GM23338 (cell line): ENCODE data around the gene ANKRD11. TPM values are rescaled to one million over a fixed set of nuclear protein-coding genes. Genes with fewer than 3 reads are reported as not detected.

ENCODE experiments used
- ATAC-seq: fragments of 200-7000 bp; cut with Tn5 transposase; 3 replicates; pipeline ENCODE4 v1.9.1; 2020
- DNase-seq: peaks from one replicate; pipeline ENCODE4 v3.0.0-alpha.2; 2015; ENCODE audit warnings: low spot score
- H2AFZ ChIP-seq: fragments of 200-600 bp; sonication (generic); 2 replicates; pipeline ENCODE4 v1.8.0; 2016; ENCODE audit warnings: antibody characterized with exemption, mild to moderate bottlenecking, moderate library complexity
- H3F3A ChIP-seq: fragments of 200-600 bp; sonication (generic); replicated peaks from 2 replicates; pipeline ENCODE4 v1.8.0; 2017; ENCODE audit warnings: antibody characterized with exemption, mixed run types, low read depth
- H3K27ac ChIP-seq: fragments of 200-600 bp; sonication (generic); 2 replicates; pipeline ENCODE4 v1.6.1; 2016; ENCODE audit warnings: low read depth
- H3K27me3 ChIP-seq: fragments of 200-600 bp; sonication (generic); 2 replicates; pipeline ENCODE4 v1.8.0; 2016; ENCODE audit warnings: mild to moderate bottlenecking, mixed run types, moderate library complexity; ENCODE audit not compliant: insufficient read depth
- H3K36me3 ChIP-seq: fragments of 200-600 bp; sonication (generic); 2 replicates; pipeline ENCODE4 v1.8.0; 2016; ENCODE audit warnings: mild to moderate bottlenecking; ENCODE audit not compliant: insufficient read depth
- H3K4me1 ChIP-seq: fragments of 200-600 bp; sonication (generic); 2 replicates; pipeline ENCODE4 v1.8.0; 2016; ENCODE audit warnings: mild to moderate bottlenecking, moderate library complexity; ENCODE audit not compliant: insufficient read depth
- H3K4me2 ChIP-seq: fragments of 200-600 bp; sonication (generic); 2 replicates; pipeline ENCODE4 v1.7.1; 2017; ENCODE audit warnings: mixed run types
- H3K4me3 ChIP-seq: fragments of 200-600 bp; sonication (generic); 2 replicates; pipeline ENCODE4 v1.6.1; 2016; ENCODE audit warnings: mixed run types
- H3K79me2 ChIP-seq: fragments of 200-600 bp; sonication (generic); replicated peaks from 2 replicates; pipeline ENCODE4 v1.8.0; 2017; ENCODE audit warnings: mild to moderate bottlenecking; ENCODE audit not compliant: insufficient read depth
- H3K9me2 ChIP-seq: fragments of 200-600 bp; sonication (generic); 2 replicates; pipeline ENCODE4 v1.8.0; 2017; ENCODE audit not compliant: insufficient read depth
- H4K20me1 ChIP-seq: fragments of 200-600 bp; sonication (generic); replicated peaks from 2 replicates; pipeline ENCODE4 v1.8.0; 2017; ENCODE audit warnings: mild to moderate bottlenecking; ENCODE audit not compliant: insufficient read depth
- H3K27ac Mint-ChIP-seq: 2 replicates; pipeline ENCODE4 v1.8.0; 2020; ENCODE audit warnings: inconsistent platforms, mild to moderate bottlenecking, moderate library complexity, mixed read lengths
- H3K27me3 Mint-ChIP-seq: 3 replicates; pipeline ENCODE4 v1.8.0; 2022; ENCODE audit warnings: low read depth, mild to moderate bottlenecking, moderate library complexity, mixed read lengths, inconsistent platforms; ENCODE audit not compliant: insufficient read depth, poor library complexity
- H3K36me3 Mint-ChIP-seq: 3 replicates; pipeline ENCODE4 v1.8.0; 2021; ENCODE audit warnings: low read depth, mild to moderate bottlenecking, inconsistent platforms, moderate library complexity, mixed read lengths
- H3K4me1 Mint-ChIP-seq: 3 replicates; pipeline ENCODE4 v1.8.0; 2020; ENCODE audit warnings: mild to moderate bottlenecking, inconsistent platforms, mixed read lengths
- H3K4me3 Mint-ChIP-seq: 3 replicates; pipeline ENCODE4 v1.8.0; 2021; ENCODE audit warnings: moderate library complexity, mild to moderate bottlenecking, inconsistent platforms, mixed read lengths
- H3K9me3 Mint-ChIP-seq: 3 replicates; pipeline ENCODE4 v1.8.0; 2020; ENCODE audit warnings: moderate library complexity, mild to moderate bottlenecking, inconsistent platforms, mixed read lengths
- CREB1 ChIP-seq: fragments of 250-450 bp; sonication (Bioruptor Pico); IDR thresholded peaks from 2 replicates; pipeline ENCODE4 v1.5.0; 2020; ENCODE audit warnings: low read depth, mild to moderate bottlenecking, moderate library complexity
- EZH2 ChIP-seq: fragments of 200-600 bp; sonication (generic); IDR thresholded peaks from one replicate; pipeline ENCODE4 v1.8.0; 2017; ENCODE audit warnings: antibody characterized with exemption, mild to moderate bottlenecking, low read depth; ENCODE audit not compliant: unreplicated experiment
- EZH2phosphoT487 ChIP-seq: fragments of 200-600 bp; sonication (generic); IDR thresholded peaks from one replicate; pipeline ENCODE4 v1.8.1; 2018; ENCODE audit warnings: antibody characterized with exemption; ENCODE audit not compliant: unreplicated experiment
- JUNB ChIP-seq: IDR thresholded peaks from one replicate; pipeline ENCODE4 v1.6.1; 2016; ENCODE audit warnings: antibody characterized with exemption; ENCODE audit not compliant: unreplicated experiment
- POLR2AphosphoS5 ChIP-seq: IDR thresholded peaks from 2 replicates; pipeline ENCODE4 v1.6.1; 2016; ENCODE audit warnings: antibody characterized with exemption, low read depth
- STAT1 ChIP-seq: IDR thresholded peaks from one replicate; pipeline ENCODE4 v1.6.1; 2016; ENCODE audit warnings: antibody characterized with exemption; ENCODE audit not compliant: unreplicated experiment
- ZNF114 ChIP-seq: fragments of 250-450 bp; sonication (Bioruptor Pico); IDR thresholded peaks from 2 replicates; pipeline ENCODE4 v1.5.0; 2020; ENCODE audit warnings: mild to moderate bottlenecking, moderate library complexity
- polyA plus RNA-seq: library from polyadenylated mRNA; unstranded; fragments of >200 nt; fragmentation: Nextera tagmentation; extraction: Ambion mirVana; gene quantifications from 2 replicates; pipeline ENCODE4 v1.2.1, GENCODE V29; 2016
- total RNA-seq: library from RNA; depleted of rRNA; stranded (reverse); fragments of >200 nt; shearing (Covaris generic); gene quantifications from 2 replicates; pipeline ENCODE4 v1.2.3, GENCODE V29; 2014
- TF ChIP-seq, protein P1 (sequence below), 2 experiments: fragments of 200-600 bp in 1 of 2; sonication (generic) in 1 of 2; conservative IDR thresholded peaks; 2 replicates each; pipeline versions ENCODE4 v1.5.1 to v1.6.1; 2016 to 2017; ENCODE audit warnings: antibody characterized with exemption in 2 of 2, low read depth in 2 of 2, mild to moderate bottlenecking in 2 of 2, moderate library complexity in 1 of 2
- TF ChIP-seq, protein P2 (sequence below): IDR thresholded peaks from one replicate; pipeline ENCODE4 v1.6.1; 2018; ENCODE audit warnings: antibody characterized with exemption; ENCODE audit not compliant: unreplicated experiment
- TF ChIP-seq, protein P3 (sequence below): IDR thresholded peaks from 2 replicates; pipeline ENCODE4 v1.6.1; 2016; ENCODE audit warnings: antibody characterized with exemption

The ANKRD11 gene
- total and polyA plus RNA-seq, 2 experiments from 2014 or later: 130 to 159 TPM

DNA sequence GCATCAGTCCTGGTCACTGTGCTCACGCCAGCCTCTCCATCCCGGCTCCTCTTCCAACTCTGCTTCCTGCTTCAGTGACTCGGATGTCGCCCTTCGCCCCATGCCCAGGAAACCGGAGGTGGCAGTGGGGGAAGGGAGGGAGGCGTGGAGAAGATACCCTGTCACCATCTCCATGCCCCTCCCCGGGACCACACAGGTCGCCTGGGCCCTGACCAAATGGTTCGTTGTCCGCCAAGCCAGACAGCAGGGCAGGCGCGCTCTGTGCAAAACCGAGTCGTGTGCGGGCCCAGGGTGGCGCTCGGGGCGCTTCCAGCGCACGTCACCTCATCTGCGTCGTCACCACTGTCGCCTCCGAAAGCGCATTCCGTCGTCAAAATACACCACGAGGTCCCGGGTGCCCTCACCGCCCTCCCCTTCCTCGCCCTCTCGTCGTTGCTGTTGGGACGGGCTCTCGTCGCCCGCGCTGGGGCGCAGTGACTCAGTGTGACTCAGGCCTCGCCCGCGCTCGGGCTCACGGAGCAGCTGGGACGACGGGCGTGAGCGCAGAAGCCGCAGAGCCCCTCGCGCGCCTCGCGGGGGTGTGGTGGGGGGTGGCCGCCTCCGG is 233.6 kb downstream of the ANKRD11 start:
- Mint-ChIP-seq H3K36me3 (peaks cover 4% of the 10 kb centered on the region; the same call in 2 of the 3 replicates), H3K9me3 (no peaks in the 10 kb centered on the region; the same call in 1 of the 3 replicates), H3K27ac (0 out of 2 replicates have a peak overlapping the region, but pooled peaks have one; percentile 62), H3K27me3 (peaks cover 23% of the 10 kb centered on the region), H3K4me3 (peak overlapping the region; percentile 63; the same call in 2 of the 3 replicates), H3K4me1 (peaks cover 12% of the 10 kb centered on the region)
- no peaks in the 10 kb centered on the region for H3K9me2 ChIP-seq
- H3K79me2 ChIP-seq: no peaks in the 10 kb centered on the region
- peak overlapping the region; percentile 88 for H3K4me2 ChIP-seq
- TF ChIP-seq, protein P1, sequence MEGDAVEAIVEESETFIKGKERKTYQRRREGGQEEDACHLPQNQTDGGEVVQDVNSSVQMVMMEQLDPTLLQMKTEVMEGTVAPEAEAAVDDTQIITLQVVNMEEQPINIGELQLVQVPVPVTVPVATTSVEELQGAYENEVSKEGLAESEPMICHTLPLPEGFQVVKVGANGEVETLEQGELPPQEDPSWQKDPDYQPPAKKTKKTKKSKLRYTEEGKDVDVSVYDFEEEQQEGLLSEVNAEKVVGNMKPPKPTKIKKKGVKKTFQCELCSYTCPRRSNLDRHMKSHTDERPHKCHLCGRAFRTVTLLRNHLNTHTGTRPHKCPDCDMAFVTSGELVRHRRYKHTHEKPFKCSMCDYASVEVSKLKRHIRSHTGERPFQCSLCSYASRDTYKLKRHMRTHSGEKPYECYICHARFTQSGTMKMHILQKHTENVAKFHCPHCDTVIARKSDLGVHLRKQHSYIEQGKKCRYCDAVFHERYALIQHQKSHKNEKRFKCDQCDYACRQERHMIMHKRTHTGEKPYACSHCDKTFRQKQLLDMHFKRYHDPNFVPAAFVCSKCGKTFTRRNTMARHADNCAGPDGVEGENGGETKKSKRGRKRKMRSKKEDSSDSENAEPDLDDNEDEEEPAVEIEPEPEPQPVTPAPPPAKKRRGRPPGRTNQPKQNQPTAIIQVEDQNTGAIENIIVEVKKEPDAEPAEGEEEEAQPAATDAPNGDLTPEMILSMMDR (conservative IDR thresholded peaks at IDR 0.05; ENCODE audit: low read depth in 2 of 2): no peak
- TF ChIP-seq EZH2 (no peak), POLR2AphosphoS5 (peak; percentile 59), CREB1 (peak; percentile 82), STAT1 (no peak)
- TF ChIP-seq, protein P2, sequence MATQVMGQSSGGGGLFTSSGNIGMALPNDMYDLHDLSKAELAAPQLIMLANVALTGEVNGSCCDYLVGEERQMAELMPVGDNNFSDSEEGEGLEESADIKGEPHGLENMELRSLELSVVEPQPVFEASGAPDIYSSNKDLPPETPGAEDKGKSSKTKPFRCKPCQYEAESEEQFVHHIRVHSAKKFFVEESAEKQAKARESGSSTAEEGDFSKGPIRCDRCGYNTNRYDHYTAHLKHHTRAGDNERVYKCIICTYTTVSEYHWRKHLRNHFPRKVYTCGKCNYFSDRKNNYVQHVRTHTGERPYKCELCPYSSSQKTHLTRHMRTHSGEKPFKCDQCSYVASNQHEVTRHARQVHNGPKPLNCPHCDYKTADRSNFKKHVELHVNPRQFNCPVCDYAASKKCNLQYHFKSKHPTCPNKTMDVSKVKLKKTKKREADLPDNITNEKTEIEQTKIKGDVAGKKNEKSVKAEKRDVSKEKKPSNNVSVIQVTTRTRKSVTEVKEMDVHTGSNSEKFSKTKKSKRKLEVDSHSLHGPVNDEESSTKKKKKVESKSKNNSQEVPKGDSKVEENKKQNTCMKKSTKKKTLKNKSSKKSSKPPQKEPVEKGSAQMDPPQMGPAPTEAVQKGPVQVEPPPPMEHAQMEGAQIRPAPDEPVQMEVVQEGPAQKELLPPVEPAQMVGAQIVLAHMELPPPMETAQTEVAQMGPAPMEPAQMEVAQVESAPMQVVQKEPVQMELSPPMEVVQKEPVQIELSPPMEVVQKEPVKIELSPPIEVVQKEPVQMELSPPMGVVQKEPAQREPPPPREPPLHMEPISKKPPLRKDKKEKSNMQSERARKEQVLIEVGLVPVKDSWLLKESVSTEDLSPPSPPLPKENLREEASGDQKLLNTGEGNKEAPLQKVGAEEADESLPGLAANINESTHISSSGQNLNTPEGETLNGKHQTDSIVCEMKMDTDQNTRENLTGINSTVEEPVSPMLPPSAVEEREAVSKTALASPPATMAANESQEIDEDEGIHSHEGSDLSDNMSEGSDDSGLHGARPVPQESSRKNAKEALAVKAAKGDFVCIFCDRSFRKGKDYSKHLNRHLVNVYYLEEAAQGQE: no peak
- H3K27ac ChIP-seq: no peak overlapping the region
- H3K36me3 ChIP-seq: no peaks in the 10 kb centered on the region
- H4K20me1 ChIP-seq: no peaks in the 10 kb centered on the region
- H3K4me3 ChIP-seq: peak overlapping the region; percentile 65
- H3K27me3 ChIP-seq: peaks cover 19% of the 10 kb centered on the region
- DNase-seq (peak; percentile 89), ATAC-seq (peak; percentile 77)
- H2AFZ ChIP-seq: peak overlapping the region; percentile 81
- peaks cover 6% of the 10 kb centered on the region; the same call in 1 of the 2 replicates for H3K4me1 ChIP-seq
- no peaks in the 10 kb centered on the region for H3F3A ChIP-seq

DNA sequence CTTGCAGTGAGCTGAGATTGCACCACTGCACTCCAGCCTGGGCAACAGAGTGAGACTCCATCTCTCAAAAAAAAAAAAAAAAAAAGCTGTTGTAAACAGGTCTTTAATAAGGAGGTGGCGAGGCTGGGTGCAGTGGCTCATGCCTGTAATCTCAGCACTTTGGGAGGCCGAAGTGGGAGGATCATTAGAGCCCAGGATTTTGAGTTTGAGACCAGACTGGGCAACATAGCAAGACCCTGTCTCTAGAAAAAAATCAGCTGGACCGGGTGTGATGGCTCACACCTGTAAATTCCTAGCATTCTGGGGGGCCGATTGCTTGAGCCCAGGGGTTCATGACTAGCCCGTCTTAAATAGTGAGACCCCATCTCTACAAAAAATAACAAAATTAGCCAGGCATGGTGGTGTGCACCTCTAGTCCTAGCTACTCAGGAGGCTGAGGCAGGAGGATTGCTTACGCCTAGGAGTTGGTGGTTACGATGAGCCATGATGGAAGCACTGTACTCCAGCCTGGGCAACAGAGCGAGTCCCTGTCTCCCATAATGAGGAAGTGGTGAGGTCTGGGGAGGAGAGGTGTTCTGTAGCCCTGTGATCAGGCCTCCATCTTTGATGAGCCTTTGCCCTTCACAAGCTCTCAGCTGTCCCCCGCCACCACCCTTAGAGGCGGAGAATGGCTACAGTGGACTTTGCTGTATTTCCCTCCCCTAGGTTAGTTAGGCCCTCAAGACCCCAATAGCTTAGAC is 236.6 kb downstream of the ANKRD11 start:
- peaks cover 28% of the 10 kb centered on the region for H3K27me3 Mint-ChIP-seq
- H3K36me3 ChIP-seq: no peaks in the 10 kb centered on the region
- H3K79me2 ChIP-seq: no peaks in the 10 kb centered on the region
- H3K27ac ChIP-seq: no peak overlapping the region
- no peaks in the 10 kb centered on the region for H3K9me2 ChIP-seq
- H3K36me3 Mint-ChIP-seq: peaks cover 10% of the 10 kb centered on the region; the same call in 2 of the 3 replicates
- H3K9me3 Mint-ChIP-seq: peaks cover 6% of the 10 kb centered on the region; the same call in 2 of the 3 replicates
- H3K4me3 ChIP-seq: no peak overlapping the region
- peaks cover 12% of the 10 kb centered on the region for H3K4me1 Mint-ChIP-seq
- H3K4me1 ChIP-seq: peaks cover 6% of the 10 kb centered on the region; the same call in 1 of the 2 replicates
- H3K27ac Mint-ChIP-seq: no peak overlapping the region
- no peak overlapping the region for H2AFZ ChIP-seq
- no peak overlapping the region for H3K4me2 ChIP-seq
- H3F3A ChIP-seq: no peaks in the 10 kb centered on the region
- DNase-seq (no peak), ATAC-seq (no peak)
- H3K27me3 ChIP-seq: peaks cover 21% of the 10 kb centered on the region
- no peaks in the 10 kb centered on the region for H4K20me1 ChIP-seq
- H3K4me3 Mint-ChIP-seq: no peak overlapping the region
- no peak for TF ChIP-seq JUNB
- TF ChIP-seq CREB1: no peak
- no peak for TF ChIP-seq STAT1
- no peak for TF ChIP-seq ZNF114
- TF ChIP-seq EZH2phosphoT487: no peak
- TF ChIP-seq, protein P1 (conservative IDR thresholded peaks at IDR 0.05; ENCODE audit: low read depth in 2 of 2): no peak
- TF ChIP-seq EZH2: no peak
- TF ChIP-seq, protein P3, sequence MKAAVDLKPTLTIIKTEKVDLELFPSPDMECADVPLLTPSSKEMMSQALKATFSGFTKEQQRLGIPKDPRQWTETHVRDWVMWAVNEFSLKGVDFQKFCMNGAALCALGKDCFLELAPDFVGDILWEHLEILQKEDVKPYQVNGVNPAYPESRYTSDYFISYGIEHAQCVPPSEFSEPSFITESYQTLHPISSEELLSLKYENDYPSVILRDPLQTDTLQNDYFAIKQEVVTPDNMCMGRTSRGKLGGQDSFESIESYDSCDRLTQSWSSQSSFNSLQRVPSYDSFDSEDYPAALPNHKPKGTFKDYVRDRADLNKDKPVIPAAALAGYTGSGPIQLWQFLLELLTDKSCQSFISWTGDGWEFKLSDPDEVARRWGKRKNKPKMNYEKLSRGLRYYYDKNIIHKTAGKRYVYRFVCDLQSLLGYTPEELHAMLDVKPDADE: no peak
